SKM-1 treated with dmso at 0.1 percent for 144 hours (cell line): Measurements from ENCODE around the gene FUT6.
"Not testable (repeated sequence)": the region's sequence is repeated elsewhere in the genome, so short reads cannot be mapped to it uniquely, and the experiment has no call there.

Experiments
- DNase-seq: peaks from one replicate; lab custom pipeline; 2025; ENCODE audit not compliant: unreplicated experiment; lab: John Stamatoyannopoulos, UW

FUT6 gene

GRCh38 chr19:5839065-5840017 is at the start of gene FUT6:
FUT6 (minus strand) TSS chr19:5839702; CDS start chr19:5832567, 7,135 bp downstream.
- no peak for DNase-seq

DNA sequence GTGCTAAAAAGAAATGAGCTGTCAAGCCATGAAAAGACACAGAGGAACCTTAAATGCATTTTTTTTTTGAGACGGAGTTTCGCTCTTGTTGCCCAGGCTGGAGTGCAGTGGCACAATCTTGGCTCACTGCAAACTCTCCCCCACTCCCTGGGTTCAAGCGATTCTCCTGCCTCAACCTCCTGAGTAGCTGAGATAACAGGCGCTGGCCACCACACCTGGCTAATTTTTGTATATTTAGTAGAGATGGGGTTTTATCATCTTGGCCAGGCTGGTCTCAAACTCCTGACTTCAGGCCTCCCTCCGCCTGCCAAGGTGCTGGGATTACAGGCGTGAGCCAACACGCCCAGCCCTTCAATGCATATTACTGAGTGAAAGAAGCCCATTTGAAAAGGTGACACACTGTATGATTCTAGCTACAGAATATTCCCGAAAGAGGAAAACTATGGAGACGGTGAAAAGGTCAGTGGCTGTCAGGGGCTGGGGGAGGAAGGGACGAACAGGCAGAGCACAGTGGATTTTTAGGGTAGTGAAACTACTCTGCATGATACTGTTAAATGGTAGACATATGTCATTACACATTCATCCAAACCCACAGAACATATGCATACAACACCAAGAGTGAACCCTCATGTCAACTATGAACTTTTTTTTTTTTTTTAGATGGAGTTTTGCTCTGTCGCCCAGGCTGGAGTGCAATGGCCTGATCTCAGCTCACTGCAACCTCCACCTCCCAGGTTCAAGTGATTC is 44.7 kb upstream of the FUT6 start:
- DNase-seq = not testable (repeated sequence)

GRCh38 chr19:5883157-5883873 is 43.8 kb upstream of the FUT6 start:
- DNase-seq = not testable (repeated sequence)

DNA sequence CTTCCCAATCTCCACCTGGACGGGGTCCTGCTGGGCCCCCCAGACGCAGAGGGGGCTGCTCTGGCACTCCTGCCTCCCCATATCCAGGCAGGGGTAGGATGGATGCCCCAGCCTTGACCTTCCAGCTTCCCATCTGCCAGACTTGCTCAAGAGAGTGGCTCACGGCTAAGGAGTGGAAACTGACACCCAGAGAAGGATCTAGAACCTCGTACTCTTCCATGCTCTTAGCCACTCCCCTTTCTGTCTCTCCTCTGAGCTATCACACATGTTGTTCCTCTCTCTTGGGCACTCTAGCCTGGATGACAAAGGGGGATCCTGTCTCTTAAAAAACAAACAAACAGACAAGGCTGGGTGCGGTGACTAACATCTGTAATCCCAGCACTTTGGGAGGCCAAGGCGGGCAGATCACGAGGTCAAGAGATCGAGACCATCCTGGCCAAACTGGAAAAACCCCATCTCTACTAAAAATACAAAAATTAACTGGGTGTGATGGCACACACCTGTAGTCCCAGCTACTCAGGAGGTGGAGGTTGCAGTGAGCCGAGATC is 43.0 kb upstream of the FUT6 start:
- no peak for DNase-seq

- DNase-seq = no peak
Measured at GRCh38 chr19:5881543-5882299, 42.2 kb upstream of the FUT6 start.

- peak; percentile 5 for DNase-seq
Measured at GRCh38 chr19:5880604-5881078, 41.1 kb upstream of the FUT6 start.

DNA sequence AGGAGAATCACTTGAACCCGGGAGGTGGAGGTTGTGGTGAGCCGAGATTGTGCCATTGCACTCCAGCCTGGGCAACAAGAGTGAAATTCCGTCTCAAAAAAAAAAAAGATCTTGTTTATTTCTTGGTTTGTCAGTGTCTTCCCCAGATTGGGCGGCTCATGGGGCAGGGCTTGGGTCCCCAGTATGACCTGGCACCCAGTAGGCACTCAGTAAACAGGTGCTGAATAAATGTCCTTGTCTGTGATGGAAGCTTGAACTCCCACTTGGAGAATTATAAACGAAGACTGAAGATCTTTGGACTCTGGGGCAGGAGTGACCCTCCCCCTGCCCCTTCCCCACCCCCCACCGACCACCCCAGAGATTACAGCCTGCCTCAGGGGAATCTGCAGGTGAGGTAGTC is 40.7 kb upstream of the FUT6 start:
- DNase-seq = no peak

GRCh38 chr19:5877882-5878281 is 38.4 kb upstream of the FUT6 start:
- DNase-seq = no peak

GRCh38 chr19:5877427-5877826 is 37.9 kb upstream of the FUT6 start:
- no peak for DNase-seq

DNA sequence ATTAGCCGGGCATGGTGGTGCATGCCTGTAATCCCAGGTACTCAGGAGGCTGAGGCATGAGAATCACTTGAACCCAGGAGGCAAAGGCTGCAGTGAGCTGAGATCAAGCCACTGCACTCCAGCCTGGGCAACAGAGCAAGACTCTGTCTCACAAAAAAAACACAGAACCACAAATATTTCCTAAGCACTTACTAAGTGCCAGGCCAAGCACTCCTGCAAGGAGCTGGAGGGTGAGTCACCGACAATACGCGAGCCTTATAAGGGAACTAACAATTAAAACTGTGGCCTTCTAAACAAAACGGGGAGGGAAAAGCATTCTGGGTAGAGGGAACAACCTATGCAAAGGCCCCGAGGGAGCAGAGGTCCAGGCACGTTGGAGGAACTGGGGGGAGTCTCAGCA is 35.0 kb upstream of the FUT6 start:
- peak; percentile 63 for DNase-seq

- no peak for DNase-seq
Measured at GRCh38 chr19:5873617-5874199, 34.2 kb upstream of the FUT6 start.

GRCh38 chr19:5870986-5871394 is 31.5 kb upstream of the FUT6 start:
- no peak for DNase-seq

DNA sequence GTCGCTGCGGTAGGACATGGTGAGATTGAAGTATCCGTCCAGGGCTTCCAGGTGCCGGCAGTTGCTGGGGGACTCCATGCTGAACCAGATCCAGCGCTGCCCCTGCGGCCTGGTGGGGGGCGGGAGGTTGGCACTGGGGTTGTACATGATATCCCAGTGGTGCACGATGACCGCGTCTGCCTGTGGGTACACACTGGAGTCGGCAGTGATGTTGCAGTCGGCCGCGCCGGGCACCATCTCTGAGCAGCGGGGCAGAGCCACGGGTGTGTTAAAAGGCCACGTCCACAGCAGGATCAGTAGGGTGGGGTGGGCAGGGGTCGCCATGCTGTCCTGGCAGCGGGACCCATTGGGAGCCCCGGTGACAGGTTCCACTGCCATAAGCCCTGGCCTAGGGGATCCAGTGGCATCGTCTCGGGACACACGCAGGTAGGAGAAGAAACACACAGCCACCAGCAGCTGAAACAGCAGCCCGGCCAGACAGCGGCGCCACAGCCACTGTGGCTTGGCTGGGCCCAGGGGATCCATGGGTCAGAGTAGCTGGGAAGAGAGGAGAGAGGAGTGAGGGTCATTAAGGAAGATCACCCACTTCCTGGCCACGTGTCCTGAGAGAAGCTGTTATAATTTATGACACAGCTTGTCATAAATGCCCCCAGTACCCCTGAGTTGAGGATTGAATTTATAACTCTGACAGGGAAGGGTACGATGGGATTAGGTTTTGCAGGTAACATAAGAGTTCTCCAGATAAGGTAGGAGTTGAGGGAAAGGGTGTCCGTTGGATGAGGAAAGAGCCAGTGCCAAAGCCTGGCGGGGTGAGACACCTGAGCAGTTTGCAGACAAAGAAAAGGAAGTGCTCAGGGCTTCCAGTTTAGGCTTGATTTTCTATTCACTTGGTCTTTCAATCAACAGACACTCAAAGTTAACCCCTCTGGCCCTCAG is 28.0 kb upstream of the FUT6 start:
- DNase-seq = no peak

- no peak for DNase-seq
Measured at GRCh38 chr19:5865772-5866171, 26.3 kb upstream of the FUT6 start.

DNA sequence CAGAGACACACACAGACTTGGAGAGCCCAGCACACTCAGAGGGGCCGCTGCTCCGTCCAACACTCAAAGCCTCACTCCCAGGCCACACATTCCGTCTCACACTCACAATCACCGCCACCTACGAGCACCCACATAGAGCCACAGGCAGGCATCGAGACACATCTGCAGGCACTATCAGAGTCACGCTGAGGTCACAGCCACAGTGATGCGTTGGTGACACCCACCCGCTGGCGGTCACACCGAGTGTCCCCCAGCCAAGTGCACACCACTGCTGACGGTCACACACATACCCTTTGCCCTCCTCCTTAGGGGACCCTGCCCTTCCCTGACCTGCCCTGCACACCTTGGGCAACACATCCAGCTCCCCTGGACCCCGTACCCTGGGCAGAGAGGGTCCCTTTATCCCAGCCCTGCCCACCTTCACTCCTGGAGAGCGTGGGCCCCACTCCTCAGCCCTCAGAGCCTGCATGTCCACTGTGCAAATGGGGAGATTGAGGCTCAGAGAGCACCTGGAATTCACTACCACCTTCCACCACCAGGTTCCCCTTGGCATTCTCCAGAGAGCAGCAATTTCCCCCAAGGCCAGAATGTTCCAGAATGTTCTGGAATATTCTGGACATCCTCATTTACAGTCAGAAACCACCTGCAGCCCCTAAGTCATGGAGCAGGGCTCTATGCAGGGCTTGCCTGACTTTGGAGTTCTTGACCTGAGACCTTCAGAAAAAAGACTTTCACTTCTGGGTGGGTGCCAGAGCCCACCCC is 25.4 kb upstream of the FUT6 start:
- DNase-seq = no peak

DNA sequence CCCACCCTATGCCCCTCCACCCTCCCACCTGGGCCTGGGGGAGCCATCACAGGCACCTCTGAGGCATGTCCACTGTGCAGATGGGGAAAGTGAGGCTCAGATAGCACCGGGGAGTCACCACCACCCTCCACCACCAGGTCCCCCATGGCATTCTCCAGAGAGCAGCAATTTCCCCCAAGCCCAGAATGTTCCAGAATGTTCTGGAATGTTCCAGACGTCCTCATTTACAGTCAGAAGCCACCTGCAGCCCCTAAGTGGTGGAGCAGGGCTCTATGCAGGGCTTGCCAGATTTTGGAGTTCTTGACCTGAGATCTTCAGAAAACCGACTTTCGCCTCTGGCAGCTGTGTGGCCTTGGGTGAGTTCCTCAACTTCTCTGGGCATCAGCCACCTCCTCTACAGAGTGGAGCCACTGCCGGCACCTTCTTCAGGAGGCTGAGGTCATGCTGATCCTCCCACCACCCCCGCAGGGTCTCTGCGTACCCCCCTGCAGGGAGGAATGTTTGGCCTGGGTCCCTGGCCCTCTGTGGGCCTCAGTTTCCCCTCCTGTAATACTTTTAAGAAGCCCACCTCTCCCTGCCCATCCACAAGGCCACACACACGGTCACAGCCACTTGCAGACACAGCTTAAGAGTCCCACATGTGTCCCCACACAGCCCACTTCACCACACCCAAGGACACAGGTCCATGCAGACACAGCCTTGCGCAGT is 24.7 kb upstream of the FUT6 start:
- no peak for DNase-seq

- no peak for DNase-seq
Measured at GRCh38 chr19:5863030-5863665, 23.6 kb upstream of the FUT6 start.
